ENCODE data around the gene SLC38A10. TPM values are rescaled to one million over a fixed set of nuclear protein-coding genes. Genes with fewer than 3 reads are reported as not detected.

Gene SLC38A10
- total RNA-seq: 71.9 and 94.2 TPM in 2 replicates

GRCh38 chr17:81295031-81295675, at the start of gene SLC38A10:
TSS of gene SLC38A10 (minus strand) at chr17:81295307. CDS start at chr17:81294921, 386 bp downstream.

DNA sequence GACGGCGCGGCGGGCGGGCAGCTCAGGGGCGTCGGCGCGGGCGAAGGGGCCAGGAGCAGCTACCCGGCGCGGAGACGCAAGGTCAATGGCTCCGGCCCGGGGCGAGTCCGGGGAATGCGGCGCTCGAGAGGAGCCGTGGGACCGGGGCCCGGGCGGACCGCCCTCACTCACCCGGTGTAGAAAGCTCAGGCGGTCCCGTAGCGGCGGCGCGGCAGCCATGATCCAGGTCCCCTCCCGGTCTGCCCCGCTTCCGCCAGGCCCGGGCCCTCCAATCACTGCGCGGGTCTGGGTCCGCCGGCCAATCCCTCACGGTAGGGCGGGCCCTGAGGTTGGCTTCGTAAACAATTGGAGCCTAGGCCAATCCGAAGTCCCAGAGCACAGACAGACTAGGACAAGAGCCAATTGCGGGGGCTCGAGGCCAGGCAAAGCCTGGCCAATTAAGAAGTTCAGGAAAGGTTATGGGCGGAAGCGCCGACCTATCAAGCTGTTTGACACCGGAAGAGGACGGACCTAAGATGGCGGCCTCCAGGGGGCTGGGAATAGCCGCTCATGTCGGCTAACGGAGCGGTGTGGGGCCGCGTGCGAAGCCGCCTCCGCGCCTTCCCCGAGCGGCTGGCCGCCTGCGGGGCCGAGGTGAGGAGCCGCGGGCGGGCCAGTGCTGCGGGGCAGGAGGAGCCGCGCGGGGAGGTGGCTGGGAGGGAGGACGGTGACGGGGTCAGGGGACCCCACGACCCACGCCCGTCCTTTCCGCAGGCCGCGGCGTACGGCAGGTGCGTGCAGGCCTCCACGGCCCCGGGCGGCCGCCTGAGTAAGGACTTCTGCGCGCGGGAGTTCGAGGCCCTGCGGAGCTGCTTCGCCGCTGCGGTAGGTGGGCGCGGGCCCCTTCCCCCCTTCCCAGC, 56.0 kb downstream of the SLC38A10 start, which contains the start of the genes NDUFAF8 and TEPSIN:
NDUFAF8 (plus strand) TSS at position 504 of the 899 bp plus-strand sequence; CDS start at position 550, 46 bp downstream.
TEPSIN (minus strand) TSS at position 241 of the 899 bp plus-strand sequence; CDS start at position 219, 22 bp downstream.

GRCh38 chr17:81222906-81223761, 72.0 kb downstream of the SLC38A10 start, which contains the start of gene CEP131:
TSS of gene CEP131 (minus strand) at chr17:81222965. CDS start at chr17:81220056, 2,909 bp downstream.

Other genes starting within 250 kb of the SLC38A10 start
- gene PVALEF, start 129.8 kb downstream of the SLC38A10 start, total RNA-seq: not detected in 2 replicates
- 0.35 TPM in 1 of 2 replicates, not detected in the other for gene AATK, start 129.1 kb downstream of the SLC38A10 start, total RNA-seq
- gene CEP131, start 72.3 kb downstream of the SLC38A10 start, total RNA-seq: 7.0 and 9.0 TPM in 2 replicates
- gene TEPSIN, start 56.3 kb downstream of the SLC38A10 start, total RNA-seq: 19.2 and 24.2 TPM in 2 replicates
- 48.1 and 51.9 TPM in 2 replicates for gene NDUFAF8, start 56.0 kb downstream of the SLC38A10 start, total RNA-seq
- gene BAHCC1, start 100.2 kb upstream of the SLC38A10 start, total RNA-seq: 7.0 and 18.8 TPM in 2 replicates
- 4,687 and 7,079 TPM in 2 replicates for gene ACTG1, start 217.5 kb upstream of the SLC38A10 start, total RNA-seq
- 0.23 TPM in 1 of 2 replicates, not detected in the other for gene FSCN2, start 233.1 kb upstream of the SLC38A10 start, total RNA-seq

Measured in pericardium fibroblast (primary cell).